CMK (cell line): ENCODE data around the gene SEC14L2.
A peak's percentile ranks its signal among the peaks of the same experiment; 100 is the strongest.
"Not testable (repeated sequence)": the region's sequence is repeated elsewhere in the genome, so short reads cannot be mapped to it uniquely, and the experiment has no call there.

Experiments
- DNase-seq: peaks from one replicate; pipeline ENCODE4 v3.0.0-alpha.2; 2010; ENCODE audit warnings: low read depth

SEC14L2 gene

GRCh38 chr22:30375312-30375849 is 21.4 kb upstream of the SEC14L2 start:
- DNase-seq, result no peak

- DNase-seq, result no peak
Observed at GRCh38 chr22:30380011-30380410, 16.8 kb upstream of the SEC14L2 start.

- no peak for DNase-seq
Observed at GRCh38 chr22:30381264-30381663, 15.6 kb upstream of the SEC14L2 start.

- DNase-seq, result no peak
Observed at GRCh38 chr22:30382340-30382739, 14.5 kb upstream of the SEC14L2 start.

GRCh38 chr22:30383061-30383460 is 13.8 kb upstream of the SEC14L2 start:
- no peak for DNase-seq

GRCh38 chr22:30385942-30386341 is 10.9 kb upstream of the SEC14L2 start:
- DNase-seq, result no peak

- DNase-seq, result no peak
Observed at GRCh38 chr22:30386608-30386959, 10.2 kb upstream of the SEC14L2 start.

- DNase-seq, result peak; percentile 54
Observed at GRCh38 chr22:30386960-30387827, 9.6 kb upstream of the SEC14L2 start, which contains the start of gene RNF215. Gene RNF215 (minus strand): TSS chr22:30387411. CDS start chr22:30387313, 98 bp downstream.

- peak; percentile 52 for DNase-seq
Observed at GRCh38 chr22:30390974-30391691, 5.7 kb upstream of the SEC14L2 start.

GRCh38 chr22:30392661-30393321 is 4.0 kb upstream of the SEC14L2 start:
- no peak for DNase-seq

GRCh38 chr22:30393322-30393680 is 3.5 kb upstream of the SEC14L2 start:
- DNase-seq, result no peak

- DNase-seq, result no peak
Observed at GRCh38 chr22:30393885-30394284, 2.9 kb upstream of the SEC14L2 start.

- peak; percentile 26 for DNase-seq
Observed at GRCh38 chr22:30397656-30398635, 1.1 kb downstream of the SEC14L2 start.

GRCh38 chr22:30398685-30399680 is 2.2 kb downstream of the SEC14L2 start:
- peak; percentile 96 for DNase-seq

GRCh38 chr22:30399718-30400117 is 2.9 kb downstream of the SEC14L2 start:
- DNase-seq, result no peak

GRCh38 chr22:30400159-30400558 is 3.3 kb downstream of the SEC14L2 start:
- no peak for DNase-seq

GRCh38 chr22:30401024-30401423 is 4.2 kb downstream of the SEC14L2 start:
- DNase-seq, result not testable (repeated sequence)

- no peak for DNase-seq
Observed at GRCh38 chr22:30402028-30402765, 5.4 kb downstream of the SEC14L2 start.

GRCh38 chr22:30402766-30403104 is 5.9 kb downstream of the SEC14L2 start:
- DNase-seq, result not testable (repeated sequence)
